ENCODE data around the gene ZFP36. TPM values are rescaled to one million over a fixed set of nuclear protein-coding genes. Genes with fewer than 3 reads are reported as not detected.

Gene ZFP36, protein sequence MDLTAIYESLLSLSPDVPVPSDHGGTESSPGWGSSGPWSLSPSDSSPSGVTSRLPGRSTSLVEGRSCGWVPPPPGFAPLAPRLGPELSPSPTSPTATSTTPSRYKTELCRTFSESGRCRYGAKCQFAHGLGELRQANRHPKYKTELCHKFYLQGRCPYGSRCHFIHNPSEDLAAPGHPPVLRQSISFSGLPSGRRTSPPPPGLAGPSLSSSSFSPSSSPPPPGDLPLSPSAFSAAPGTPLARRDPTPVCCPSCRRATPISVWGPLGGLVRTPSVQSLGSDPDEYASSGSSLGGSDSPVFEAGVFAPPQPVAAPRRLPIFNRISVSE
- total RNA-seq: 10 to 100 TPM; 72.4 to 91.4 TPM

DNA sequence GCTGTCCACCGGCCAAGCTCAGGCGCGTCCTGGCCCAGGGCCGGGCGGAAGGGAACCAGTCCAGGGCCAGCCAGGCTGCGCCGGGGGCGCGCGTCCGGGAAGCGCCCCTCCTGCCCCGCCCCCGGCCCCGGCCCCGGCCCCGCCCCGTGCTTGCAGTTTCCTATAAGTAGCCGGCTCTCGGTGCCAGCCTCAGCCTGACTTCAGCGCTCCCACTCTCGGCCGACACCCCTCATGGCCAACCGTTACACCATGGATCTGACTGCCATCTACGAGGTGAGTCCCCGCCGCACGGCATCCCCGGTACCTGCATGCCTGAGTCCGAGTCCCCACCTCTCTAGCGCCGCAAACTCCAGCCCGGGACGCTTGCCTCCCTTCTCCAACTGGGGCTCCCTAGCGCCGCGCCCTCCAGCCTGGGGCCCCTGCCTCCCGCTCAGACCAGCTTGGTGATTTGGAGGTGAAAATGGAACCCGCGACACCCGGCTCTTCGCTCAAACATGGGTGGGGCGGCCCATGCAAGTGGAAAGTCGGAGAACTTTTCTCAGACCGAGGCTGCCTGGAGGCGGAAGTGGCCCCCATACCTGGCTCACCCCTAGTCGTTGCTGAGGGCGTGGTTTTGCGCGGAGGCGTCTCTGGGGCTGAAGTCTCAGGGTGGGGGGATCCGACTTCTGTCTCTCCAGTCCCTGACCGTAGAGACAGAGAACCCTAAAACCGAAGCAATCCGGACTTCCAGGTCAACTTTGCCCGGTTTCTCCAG lies at the start of gene ZFP36:
Gene ZFP36, plus strand, starts transcription at position 192 of the 754 bp plus-strand sequence. Its CDS starts 58 bp downstream, at position 250.
- Mint-ChIP-seq H3K36me3 (ENCODE audit: low read depth) (peaks cover 36% of the 10 kb centered on the region), H3K27ac (peak within 1 kb of the TSS; percentile 99), H3K4me3 (peak within 1 kb of the TSS; percentile 97), H3K9me3 (ENCODE audit: insufficient read depth) (no peaks in the 10 kb centered on the region), H3K4me1 (ENCODE audit: low read depth) (peaks cover 60% of the 10 kb centered on the region), H3K27me3 (ENCODE audit: low read depth) (no peaks in the 10 kb centered on the region)
- POLR2A ChIA-PET: interaction anchor here (1.1 to 4.1 kb wide), 9 partner anchors 8 to 132 kb away, joined by 3 to 100 read pairs (median 6); partner anchors contain the start of genes EID2, GMFG, MED29 and PAF1
- ATAC-seq: peak; percentile 41
- CTCF ChIA-PET: interaction anchor here (0.8 to 4.6 kb wide), 4 partner anchors 9 to 29 kb away, joined by 3 to 50 read pairs (median 4); partner anchors contain the start of genes MED29, PAF1 and RPS16
- DNase-seq: peak; percentile 90

- ChIA-PET POLR2A (interaction anchor here (0.6 kb wide), 1 partner anchor 23 kb away, joined by 3 read pairs; the partner anchor contains the start of gene GMFG), CTCF (no interaction called here)
- DNase-seq (no peak), ATAC-seq (no peak)
- Mint-ChIP-seq H3K4me3 (no peak overlapping the region), H3K27ac (no peak overlapping the region), H3K4me1 (ENCODE audit: low read depth) (no peaks in the 10 kb centered on the region), H3K27me3 (ENCODE audit: low read depth) (no peaks in the 10 kb centered on the region), H3K36me3 (ENCODE audit: low read depth) (peaks cover 49% of the 10 kb centered on the region), H3K9me3 (ENCODE audit: insufficient read depth) (no peaks in the 10 kb centered on the region)
These were observed 47.6 kb upstream of the ZFP36 start for GRCh38 chr19:39359026-39359425.

- Mint-ChIP-seq H3K36me3 (ENCODE audit: low read depth) (peaks cover 45% of the 10 kb centered on the region), H3K27me3 (ENCODE audit: low read depth) (no peaks in the 10 kb centered on the region), H3K9me3 (ENCODE audit: insufficient read depth) (no peaks in the 10 kb centered on the region), H3K4me3 (no peak overlapping the region), H3K27ac (no peak overlapping the region), H3K4me1 (ENCODE audit: low read depth) (no peaks in the 10 kb centered on the region)
- ChIA-PET POLR2A (no interaction called here), CTCF (no interaction called here)
- ATAC-seq (no peak), DNase-seq (no peak)
These were observed 46.0 kb upstream of the ZFP36 start for GRCh38 chr19:39360599-39360998.

DNA sequence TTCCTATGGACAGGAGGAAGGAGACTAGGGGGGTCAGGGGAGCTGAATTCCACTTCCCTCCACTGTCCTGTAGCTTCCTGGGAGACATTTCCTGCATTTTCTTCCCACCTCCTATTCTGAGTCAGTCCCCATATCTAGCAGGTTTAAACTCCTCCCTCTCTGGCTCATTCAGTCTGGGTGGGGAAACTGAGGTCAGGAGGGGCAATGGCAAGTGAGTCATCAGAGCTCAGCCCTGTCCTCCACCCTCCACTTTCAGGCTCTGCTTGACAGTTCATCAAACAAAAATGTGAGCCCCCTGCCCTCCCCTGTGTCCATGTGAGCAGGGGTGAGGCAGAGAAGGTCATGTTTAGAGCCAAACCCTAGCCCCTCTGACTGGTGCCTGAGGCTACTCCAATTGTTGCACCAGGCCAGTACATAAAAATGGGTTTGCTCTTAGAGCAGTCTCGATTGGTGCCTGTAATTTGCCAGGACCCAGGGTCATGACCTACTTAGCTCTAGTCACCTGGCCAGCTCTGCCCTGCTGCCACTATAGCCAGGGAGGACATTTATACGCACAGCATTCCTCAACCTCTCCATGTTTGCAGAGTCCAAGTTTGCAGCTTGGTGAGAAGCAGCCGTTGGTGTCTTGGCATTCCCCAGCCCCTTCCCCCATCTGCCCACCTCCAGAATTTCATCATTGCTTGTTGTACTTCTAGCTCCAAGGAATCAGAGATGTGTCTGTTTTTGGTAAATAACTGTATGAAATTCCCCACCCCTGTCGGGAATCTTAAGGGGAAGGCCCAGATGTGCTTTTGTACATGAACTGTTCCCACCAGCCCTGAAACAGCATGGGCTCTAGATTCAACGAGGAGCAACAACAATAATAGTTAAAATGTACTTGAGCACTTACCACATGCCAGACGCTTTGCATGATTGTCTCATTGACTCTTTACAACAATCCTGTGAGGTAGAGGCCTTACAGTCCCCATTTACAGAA lies 43.7 kb upstream of the ZFP36 start:
- Mint-ChIP-seq H3K27ac (no peak overlapping the region), H3K4me1 (ENCODE audit: low read depth) (no peaks in the 10 kb centered on the region), H3K9me3 (ENCODE audit: insufficient read depth) (no peaks in the 10 kb centered on the region)

DNA sequence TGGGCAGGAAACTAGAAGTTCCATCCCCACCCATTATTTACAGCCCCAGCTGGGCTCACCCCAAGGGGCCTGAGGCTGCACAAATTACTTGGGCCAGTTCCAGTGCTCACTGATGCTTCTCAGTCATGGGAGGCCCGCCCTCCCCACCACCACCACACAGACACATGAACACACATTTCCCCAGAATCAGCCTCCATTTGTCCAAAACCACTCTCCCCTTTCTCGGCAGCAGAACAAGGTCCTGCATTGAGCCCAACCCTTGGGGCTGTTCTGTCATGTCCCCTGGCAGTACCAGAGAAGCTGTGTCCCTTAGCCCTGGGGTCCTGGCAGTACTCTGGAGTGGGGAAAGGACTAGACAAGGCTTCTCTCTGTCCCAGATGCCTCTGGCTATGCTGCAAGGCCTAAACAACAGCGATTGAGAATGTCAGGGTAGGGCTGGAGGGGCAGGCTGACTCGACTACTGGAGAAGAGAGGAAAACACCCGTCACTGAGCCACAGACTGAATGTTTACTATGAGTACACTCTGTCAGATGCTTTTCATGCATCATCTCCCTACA lies 42.7 kb upstream of the ZFP36 start:
- Mint-ChIP-seq H3K9me3 (ENCODE audit: insufficient read depth) (no peaks in the 10 kb centered on the region), H3K4me1 (ENCODE audit: low read depth) (no peaks in the 10 kb centered on the region), H3K27ac (no peak overlapping the region), H3K36me3 (ENCODE audit: low read depth) (peaks cover 34% of the 10 kb centered on the region), H3K27me3 (ENCODE audit: low read depth) (no peaks in the 10 kb centered on the region), H3K4me3 (no peak overlapping the region)
- POLR2A ChIA-PET: no interaction called here
- DNase-seq: no peak
- ATAC-seq: no peak
- CTCF ChIA-PET: interaction anchor here (1.0 to 1.5 kb wide), 2 partner anchors 11 to 21 kb away, joined by 5 to 6 read pairs; partner anchors contain the start of gene SAMD4B

More for the DNA sequence above, 43.7 kb upstream of the ZFP36 start:
- peaks cover 29% of the 10 kb centered on the region for H3K36me3 Mint-ChIP-seq (ENCODE audit: low read depth)
- no peak for ATAC-seq
- no peaks in the 10 kb centered on the region for H3K27me3 Mint-ChIP-seq (ENCODE audit: low read depth)
- CTCF ChIA-PET: interaction anchor here (0.7 to 1.5 kb wide), 3 partner anchors 10 to 252 kb away, joined by 3 to 6 read pairs (median 5); partner anchors contain the start of gene SAMD4B
- POLR2A ChIA-PET: interaction anchor here (0.6 kb wide), 2 partner anchors 21 to 31 kb away, joined by 3 read pairs; partner anchors contain the start of gene SAMD4B
- H3K4me3 Mint-ChIP-seq: no peak overlapping the region
- DNase-seq: no peak

DNA sequence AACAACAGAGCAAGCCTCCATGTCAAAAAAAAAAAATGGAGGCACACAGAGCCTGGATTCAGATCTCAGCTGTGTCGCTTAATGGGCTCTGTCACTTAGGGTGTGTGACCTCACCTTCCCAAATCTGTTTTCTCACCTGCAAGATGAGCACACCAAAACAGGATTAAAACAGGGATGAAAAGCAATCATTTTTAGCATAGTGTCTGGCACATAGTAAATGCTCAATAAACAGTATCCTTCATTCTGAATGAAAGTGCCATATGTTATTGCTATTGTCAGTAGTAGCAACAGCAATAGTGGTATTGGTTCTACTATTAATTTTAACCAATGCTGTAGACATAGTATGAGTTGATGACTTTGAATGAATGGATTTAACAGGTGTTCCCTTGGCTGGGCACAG lies 41.1 kb upstream of the ZFP36 start:
- Mint-ChIP-seq H3K27ac (no peak overlapping the region), H3K27me3 (ENCODE audit: low read depth) (no peaks in the 10 kb centered on the region), H3K4me3 (no peak overlapping the region), H3K9me3 (ENCODE audit: insufficient read depth) (no peaks in the 10 kb centered on the region), H3K36me3 (ENCODE audit: low read depth) (peaks cover 28% of the 10 kb centered on the region), H3K4me1 (ENCODE audit: low read depth) (no peaks in the 10 kb centered on the region)
- CTCF ChIA-PET: no interaction called here
- no peak for ATAC-seq
- no peak for DNase-seq
- POLR2A ChIA-PET: no interaction called here

DNA sequence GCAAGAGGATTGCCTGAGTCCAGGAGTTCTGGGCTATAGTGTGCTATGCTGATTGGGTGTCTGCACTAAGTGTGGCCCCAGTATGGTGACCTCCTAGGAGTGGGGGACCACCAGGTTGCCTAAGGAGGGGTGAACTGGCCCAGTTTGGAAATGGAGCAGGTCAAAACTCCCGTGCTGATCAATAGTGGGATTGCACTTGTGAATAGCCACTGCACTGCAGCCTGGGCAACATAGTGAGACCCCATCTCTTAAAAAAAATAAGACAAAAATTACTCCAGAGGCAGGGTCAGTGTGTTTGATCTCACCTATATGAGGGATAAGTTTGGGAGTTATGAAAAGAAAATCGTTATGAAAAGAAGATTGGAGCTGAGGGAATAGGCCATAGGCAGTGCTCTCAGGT lies 37.4 kb upstream of the ZFP36 start:
- Mint-ChIP-seq H3K36me3 (ENCODE audit: low read depth) (peaks cover 27% of the 10 kb centered on the region), H3K4me1 (ENCODE audit: low read depth) (no peaks in the 10 kb centered on the region), H3K4me3 (no peak overlapping the region), H3K27me3 (ENCODE audit: low read depth) (no peaks in the 10 kb centered on the region), H3K27ac (no peak overlapping the region), H3K9me3 (ENCODE audit: insufficient read depth) (no peaks in the 10 kb centered on the region)
- POLR2A ChIA-PET: interaction anchor here (0.7 kb wide), 1 partner anchor 66 kb away, joined by 3 read pairs; the partner anchor contains the start of gene RPS16
- DNase-seq (no peak), ATAC-seq (no peak)
- CTCF ChIA-PET: no interaction called here

GRCh38 chr19:39370735-39371134 lies 35.9 kb upstream of the ZFP36 start:
- ATAC-seq: no peak
- no peaks in the 10 kb centered on the region for H3K4me1 Mint-ChIP-seq (ENCODE audit: low read depth)
- H3K36me3 Mint-ChIP-seq (ENCODE audit: low read depth): peaks cover 23% of the 10 kb centered on the region
- H3K4me3 Mint-ChIP-seq: no peak overlapping the region
- no peak overlapping the region for H3K27ac Mint-ChIP-seq
- DNase-seq: no peak
- POLR2A ChIA-PET: no interaction called here
- H3K27me3 Mint-ChIP-seq (ENCODE audit: low read depth): no peaks in the 10 kb centered on the region
- no peaks in the 10 kb centered on the region for H3K9me3 Mint-ChIP-seq (ENCODE audit: insufficient read depth)
- CTCF ChIA-PET: no interaction called here

DNA sequence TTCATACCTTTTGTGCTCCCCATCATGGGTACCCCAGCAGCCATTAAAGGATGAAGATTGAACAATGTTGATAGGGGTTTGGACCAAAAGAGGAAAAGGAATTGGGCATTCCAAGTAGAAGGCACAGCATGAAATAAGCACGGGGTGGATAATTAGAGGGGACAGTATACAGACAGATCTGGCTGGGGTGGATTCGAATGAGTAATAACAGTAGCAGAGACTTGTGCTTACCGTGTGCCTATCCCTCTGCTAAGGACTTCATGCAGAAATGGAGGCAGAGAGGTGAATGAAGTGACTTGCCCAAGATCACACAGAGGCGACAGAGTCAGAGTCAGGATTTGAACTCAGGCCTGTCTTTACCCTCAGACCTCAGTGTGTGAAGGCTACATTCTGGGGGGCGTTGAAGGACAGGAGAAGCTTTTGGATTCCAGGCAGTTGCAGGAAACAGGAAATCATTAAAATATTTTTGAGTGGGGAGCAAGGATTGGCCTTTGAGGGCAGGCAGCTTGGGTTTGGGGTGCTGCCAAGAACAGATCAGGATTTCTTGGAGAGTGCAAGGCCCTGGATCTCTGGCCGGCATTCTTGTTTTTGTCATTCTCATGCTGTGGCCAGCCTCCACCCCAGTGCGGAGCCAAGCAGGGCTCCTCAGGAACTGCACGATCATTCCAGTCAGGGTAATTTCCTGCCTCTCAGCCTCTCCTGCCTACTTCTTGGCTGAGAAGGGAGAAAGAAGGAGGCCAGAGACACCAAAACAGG lies 34.4 kb upstream of the ZFP36 start:
- Mint-ChIP-seq H3K27ac (peak overlapping the region; percentile 13), H3K27me3 (ENCODE audit: low read depth) (no peaks in the 10 kb centered on the region), H3K4me3 (no peak overlapping the region), H3K9me3 (ENCODE audit: insufficient read depth) (no peaks in the 10 kb centered on the region), H3K4me1 (ENCODE audit: low read depth) (no peaks in the 10 kb centered on the region), H3K36me3 (ENCODE audit: low read depth) (peaks cover 29% of the 10 kb centered on the region)
- no peak for DNase-seq
- no peak for ATAC-seq
- POLR2A ChIA-PET: no interaction called here
- CTCF ChIA-PET: no interaction called here

DNA sequence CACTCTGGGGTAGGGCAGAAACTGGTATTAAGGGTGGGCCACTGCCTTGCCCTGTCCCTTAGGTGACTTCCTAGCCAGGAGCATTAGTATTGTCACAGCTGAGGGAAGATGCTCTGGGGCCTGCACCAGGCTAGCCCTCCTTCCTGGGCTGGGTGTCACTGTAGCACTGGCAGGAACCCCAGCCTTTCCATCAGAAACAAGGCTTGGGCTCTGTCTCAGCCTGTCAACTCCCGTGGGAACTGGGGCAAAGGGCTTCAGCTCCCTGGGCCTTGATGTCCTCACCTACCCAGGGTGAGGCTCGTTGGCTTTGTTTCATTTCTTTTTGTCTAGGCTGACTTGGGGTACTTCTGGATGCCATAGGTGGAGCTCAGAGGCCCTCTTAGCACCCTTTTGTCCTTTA lies 33.7 kb upstream of the ZFP36 start:
- no peak overlapping the region for H3K4me3 Mint-ChIP-seq
- no peak for ATAC-seq
- H3K27ac Mint-ChIP-seq: no peak overlapping the region
- peaks cover 34% of the 10 kb centered on the region for H3K36me3 Mint-ChIP-seq (ENCODE audit: low read depth)
- no peaks in the 10 kb centered on the region for H3K4me1 Mint-ChIP-seq (ENCODE audit: low read depth)
- CTCF ChIA-PET: no interaction called here
- DNase-seq: no peak
- POLR2A ChIA-PET: no interaction called here
- H3K27me3 Mint-ChIP-seq (ENCODE audit: low read depth): no peaks in the 10 kb centered on the region
- no peaks in the 10 kb centered on the region for H3K9me3 Mint-ChIP-seq (ENCODE audit: insufficient read depth)

Measured in activated CD8-positive, alpha-beta T cell treated with anti-CD3 and anti-CD28 coated beads, Interleukin-2, amount 10 ng/mL, durations not matched to agents 7 days and 5 days (primary cell).